ENCODE measurements around the gene COPZ1.

COPZ1 gene

GRCh38 chr12:54387114-54387467, 62.2 kb downstream of the COPZ1 start:
- TF ChIP-seq CTCF (IDR thresholded peaks at IDR 0.05; ENCODE audit: low read depth, low read length), result no peak
- DNase-seq (ENCODE audit: extremely low read depth, low read depth), result no peak

GRCh38 chr12:54388237-54389133, 63.6 kb downstream of the COPZ1 start:
- DNase-seq (ENCODE audit: extremely low read depth, low read depth), result no peak

GRCh38 chr12:54389134-54389508, 64.2 kb downstream of the COPZ1 start:
- DNase-seq (ENCODE audit: extremely low read depth, low read depth), result no peak
- no peak for TF ChIP-seq CTCF (IDR thresholded peaks at IDR 0.05; ENCODE audit: low read depth, low read length)

More at GRCh38 chr12:54388237-54389133, 63.6 kb downstream of the COPZ1 start:
- no peak for TF ChIP-seq CTCF (IDR thresholded peaks at IDR 0.05; ENCODE audit: low read depth, low read length)

GRCh38 chr12:54389607-54390175, 64.8 kb downstream of the COPZ1 start:
- DNase-seq (ENCODE audit: extremely low read depth, low read depth), result no peak
- TF ChIP-seq CTCF (IDR thresholded peaks at IDR 0.05; ENCODE audit: low read depth, low read length), result no peak

GRCh38 chr12:54390176-54390667, 65.3 kb downstream of the COPZ1 start:
- TF ChIP-seq CTCF (IDR thresholded peaks at IDR 0.05; ENCODE audit: low read depth, low read length), result no peak
- DNase-seq (ENCODE audit: extremely low read depth, low read depth), result no peak

- no peak for DNase-seq (ENCODE audit: extremely low read depth, low read depth)
Observed at GRCh38 chr12:54390668-54391551, 66.0 kb downstream of the COPZ1 start.

More at GRCh38 chr12:54390668-54391551, 66.0 kb downstream of the COPZ1 start:
- no peak for TF ChIP-seq CTCF (IDR thresholded peaks at IDR 0.05; ENCODE audit: low read depth, low read length)

Measured in AG09319 (cell line).